Measurements from ENCODE around the gene KCNJ6.

KCNJ6 gene

DNA sequence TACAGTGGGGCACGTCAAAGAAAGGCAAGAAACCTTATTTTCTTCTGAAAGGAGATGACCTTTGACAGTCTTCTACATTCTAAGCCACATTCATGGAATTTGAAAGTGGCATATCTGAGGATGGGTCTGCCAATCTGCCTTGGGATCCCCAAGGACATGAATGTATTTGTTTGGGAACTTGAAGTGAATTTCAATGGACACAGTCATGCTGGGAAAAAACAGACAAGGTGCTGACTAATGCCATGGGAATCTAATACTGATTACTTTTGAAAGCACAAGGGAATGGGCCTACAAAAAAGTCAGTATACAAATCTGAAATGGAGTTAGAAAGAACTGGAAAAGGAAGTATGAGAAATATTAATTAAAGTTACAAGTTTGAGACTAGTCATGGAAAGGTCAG, 128.8 kb downstream of the KCNJ6 start:
- H3K4me3 ChIP-seq (ENCODE audit: low read depth, low read length): no peak overlapping the region
- no peak for DNase-seq (ENCODE audit: low read depth)
- TF ChIP-seq, protein P1, sequence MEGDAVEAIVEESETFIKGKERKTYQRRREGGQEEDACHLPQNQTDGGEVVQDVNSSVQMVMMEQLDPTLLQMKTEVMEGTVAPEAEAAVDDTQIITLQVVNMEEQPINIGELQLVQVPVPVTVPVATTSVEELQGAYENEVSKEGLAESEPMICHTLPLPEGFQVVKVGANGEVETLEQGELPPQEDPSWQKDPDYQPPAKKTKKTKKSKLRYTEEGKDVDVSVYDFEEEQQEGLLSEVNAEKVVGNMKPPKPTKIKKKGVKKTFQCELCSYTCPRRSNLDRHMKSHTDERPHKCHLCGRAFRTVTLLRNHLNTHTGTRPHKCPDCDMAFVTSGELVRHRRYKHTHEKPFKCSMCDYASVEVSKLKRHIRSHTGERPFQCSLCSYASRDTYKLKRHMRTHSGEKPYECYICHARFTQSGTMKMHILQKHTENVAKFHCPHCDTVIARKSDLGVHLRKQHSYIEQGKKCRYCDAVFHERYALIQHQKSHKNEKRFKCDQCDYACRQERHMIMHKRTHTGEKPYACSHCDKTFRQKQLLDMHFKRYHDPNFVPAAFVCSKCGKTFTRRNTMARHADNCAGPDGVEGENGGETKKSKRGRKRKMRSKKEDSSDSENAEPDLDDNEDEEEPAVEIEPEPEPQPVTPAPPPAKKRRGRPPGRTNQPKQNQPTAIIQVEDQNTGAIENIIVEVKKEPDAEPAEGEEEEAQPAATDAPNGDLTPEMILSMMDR (IDR thresholded peaks at IDR 0.05; ENCODE audit: low read depth, low read length, missing control alignments): no peak

DNA sequence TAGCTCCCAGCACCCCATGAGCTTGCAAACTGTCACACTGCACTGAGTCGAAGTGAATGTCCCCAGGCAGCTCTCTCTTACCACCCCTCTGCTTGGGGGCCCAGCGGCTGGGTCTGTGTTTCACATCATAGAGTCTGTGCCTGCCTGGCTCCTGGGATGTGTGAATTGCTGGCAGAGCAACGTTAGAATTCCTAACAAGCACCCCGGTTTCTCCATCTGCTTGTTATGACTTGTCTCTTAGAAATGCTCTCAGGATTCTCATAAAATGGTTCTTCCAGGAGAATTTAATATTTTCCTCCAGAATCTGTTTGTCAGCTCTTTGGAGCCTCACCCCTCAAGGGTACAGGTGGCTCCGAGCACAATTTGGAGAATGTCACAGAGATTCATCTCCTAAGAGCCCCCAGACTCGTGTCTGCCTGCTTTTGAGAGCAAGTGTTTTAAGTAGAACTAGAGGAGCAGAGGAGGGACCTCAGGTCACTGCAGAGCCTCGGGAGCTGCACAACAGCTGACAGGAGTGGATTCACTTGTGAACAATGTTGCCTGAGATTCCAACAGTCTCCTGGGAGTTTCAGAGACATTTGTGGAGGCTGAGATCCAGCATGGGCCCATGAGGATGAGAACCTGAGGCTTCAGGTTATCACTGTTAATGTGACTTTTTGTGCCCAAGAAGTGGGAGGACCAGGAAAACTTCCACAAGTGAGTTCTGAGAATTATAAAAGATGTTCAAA, 131.5 kb downstream of the KCNJ6 start:
- DNase-seq (ENCODE audit: low read depth): no peak
- TF ChIP-seq, protein P1 (IDR thresholded peaks at IDR 0.05; ENCODE audit: low read depth, low read length, missing control alignments): no peak

DNA sequence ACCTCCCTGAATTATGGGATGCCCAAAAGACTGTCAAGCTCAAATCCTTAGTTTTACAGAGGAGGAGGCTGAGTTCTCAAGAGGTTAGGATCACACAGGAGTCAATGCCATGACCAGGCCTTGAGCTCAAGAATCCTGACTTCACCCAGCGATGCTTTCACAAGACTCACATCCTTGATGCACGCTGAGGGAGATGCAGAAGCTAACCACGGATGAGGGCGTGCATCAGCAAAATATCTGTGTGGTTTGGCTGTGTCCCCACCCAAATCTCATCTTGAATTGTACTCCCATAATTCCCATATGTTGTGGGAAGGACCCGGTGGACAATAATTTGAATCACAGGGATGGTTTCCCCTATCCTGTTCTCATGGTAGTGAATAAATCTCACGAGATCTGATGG, 133.2 kb downstream of the KCNJ6 start:
- DNase-seq (ENCODE audit: low read depth): no peak
- H3K4me3 ChIP-seq (ENCODE audit: low read depth, low read length): no peak overlapping the region
- TF ChIP-seq, protein P1 (IDR thresholded peaks at IDR 0.05; ENCODE audit: low read depth, low read length, missing control alignments): no peak

More for the DNA sequence above, 131.5 kb downstream of the KCNJ6 start:
- H3K4me3 ChIP-seq (ENCODE audit: low read depth, low read length): no peak overlapping the region

DNA sequence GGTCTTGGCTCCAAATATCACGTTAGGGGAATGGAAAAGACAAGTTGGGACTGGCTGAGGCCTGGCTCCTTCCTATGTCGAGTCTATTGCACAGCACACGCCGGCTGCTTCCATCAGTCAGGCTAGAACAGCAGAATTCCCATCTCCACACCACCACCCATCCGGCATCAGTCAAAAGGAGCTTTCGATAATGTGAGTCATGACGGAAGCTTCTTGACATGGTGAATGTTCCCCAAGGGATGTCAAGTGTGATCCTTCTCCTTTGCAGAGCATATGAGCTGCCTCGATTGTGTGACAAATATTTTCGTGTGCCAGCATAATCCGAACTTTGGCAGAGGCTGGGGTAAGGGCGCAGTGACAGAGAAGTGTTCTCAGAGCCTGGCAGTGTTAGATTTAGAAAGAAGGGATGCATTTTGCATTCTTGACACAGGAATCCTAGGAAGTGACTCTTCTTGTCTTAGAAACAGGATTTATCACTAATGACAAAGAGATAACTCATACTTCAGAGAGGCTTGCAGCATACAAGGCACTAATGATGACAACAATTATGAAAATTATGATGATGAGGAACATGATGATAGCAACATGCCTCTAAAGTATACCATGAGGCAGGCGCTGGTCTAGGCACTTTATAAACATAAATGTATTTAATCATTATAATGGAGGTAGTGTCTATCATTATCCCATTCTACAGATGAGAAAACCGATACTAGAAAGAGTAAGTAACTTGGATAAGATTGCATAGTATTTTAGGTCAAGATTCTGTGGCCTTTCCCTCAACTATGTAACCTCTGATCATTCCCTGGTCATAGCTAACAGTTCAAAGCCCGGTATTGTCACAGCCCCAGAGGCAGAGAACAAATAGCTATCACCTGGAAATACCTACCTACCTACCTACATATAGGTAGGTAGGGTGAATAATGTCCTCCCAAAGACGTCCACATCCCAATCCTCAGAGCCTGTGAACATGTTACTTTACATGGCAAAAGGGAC, 135.0 kb downstream of the KCNJ6 start:
- DNase-seq (ENCODE audit: low read depth): no peak
- TF ChIP-seq, protein P1 (IDR thresholded peaks at IDR 0.05; ENCODE audit: low read depth, low read length, missing control alignments): no peak
- H3K4me3 ChIP-seq (ENCODE audit: low read depth, low read length): no peak overlapping the region

DNA sequence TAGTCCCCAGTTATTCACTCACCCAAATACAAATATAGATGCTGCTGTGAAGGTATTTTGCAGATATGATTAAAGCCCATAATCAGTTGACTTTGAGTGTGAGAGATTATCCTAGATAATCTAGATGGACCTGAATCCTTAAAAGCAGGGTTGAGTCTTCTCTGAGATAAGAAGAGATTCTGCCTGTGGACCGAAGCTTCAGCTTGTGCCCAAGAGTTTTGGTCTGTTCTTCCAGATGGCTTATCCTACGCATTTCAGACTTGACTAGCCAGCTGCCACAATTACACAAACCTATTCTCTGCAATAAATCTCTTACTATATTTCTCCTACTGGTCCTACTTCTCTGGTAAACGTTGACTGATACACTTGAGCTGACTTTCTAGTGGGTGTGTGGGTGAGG, 145.1 kb downstream of the KCNJ6 start:
- DNase-seq (ENCODE audit: low read depth): no peak
- no peak overlapping the region for H3K4me3 ChIP-seq (ENCODE audit: low read depth, low read length)
- TF ChIP-seq, protein P1 (IDR thresholded peaks at IDR 0.05; ENCODE audit: low read depth, low read length, missing control alignments): no peak

DNA sequence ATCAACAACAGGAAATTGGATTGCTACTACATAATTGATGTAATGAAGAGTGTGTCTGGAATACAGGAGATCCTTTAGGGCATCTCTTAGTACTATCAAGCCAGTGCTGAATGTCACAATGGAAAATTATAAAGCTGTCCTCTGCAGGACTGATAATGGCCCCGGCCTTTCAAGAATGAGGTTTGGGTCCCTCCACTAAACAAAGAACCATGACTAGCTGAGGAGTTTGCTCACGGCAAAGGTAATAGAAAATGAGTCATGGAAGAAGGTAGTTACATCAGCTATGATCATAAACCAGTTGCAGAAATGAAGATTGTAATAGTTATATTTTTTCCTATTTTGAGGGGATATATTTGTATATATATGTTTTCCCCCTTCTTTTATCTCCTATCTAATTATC, 145.8 kb downstream of the KCNJ6 start:
- TF ChIP-seq, protein P1 (IDR thresholded peaks at IDR 0.05; ENCODE audit: low read depth, low read length, missing control alignments): no peak
- no peak for DNase-seq (ENCODE audit: low read depth)
- no peak overlapping the region for H3K4me3 ChIP-seq (ENCODE audit: low read depth, low read length)

Measured in GM12864 (cell line).